GM10248 (cell line): Measurements from ENCODE around the gene SLC35E4.
A peak's percentile ranks its signal among the peaks of the same experiment; 100 is the strongest.

Experiments used
- CTCF ChIA-PET: fragments of 300-600 bp; sonication (Branson Sonifier 250); formaldehyde crosslinking; extraction: SDS; loops from one replicate; lab custom pipeline; 2021; ENCODE audit warnings: antibody characterized with exemption; lab: Yijun Ruan, JAX
- POLR2A ChIA-PET: fragments of 350-650 bp; sonication (Branson Sonifier 250); formaldehyde crosslinking; extraction: SDS; loops from one replicate; lab custom pipeline; 2020; ENCODE audit warnings: antibody characterized with exemption; lab: Yijun Ruan, JAX
- DNase-seq: peaks from one replicate; pipeline ENCODE4 v3.0.0; 2012; ENCODE audit errors: extremely low spot score
- TF ChIP-seq, protein P1 (sequence below): IDR thresholded peaks from 2 replicates; pipeline ENCODE4 v1.5.1; 2012; ENCODE audit warnings: mild to moderate bottlenecking, low read depth; ENCODE audit errors: extremely low read depth, missing control alignments, control extremely low read depth

SLC35E4 gene

DNA sequence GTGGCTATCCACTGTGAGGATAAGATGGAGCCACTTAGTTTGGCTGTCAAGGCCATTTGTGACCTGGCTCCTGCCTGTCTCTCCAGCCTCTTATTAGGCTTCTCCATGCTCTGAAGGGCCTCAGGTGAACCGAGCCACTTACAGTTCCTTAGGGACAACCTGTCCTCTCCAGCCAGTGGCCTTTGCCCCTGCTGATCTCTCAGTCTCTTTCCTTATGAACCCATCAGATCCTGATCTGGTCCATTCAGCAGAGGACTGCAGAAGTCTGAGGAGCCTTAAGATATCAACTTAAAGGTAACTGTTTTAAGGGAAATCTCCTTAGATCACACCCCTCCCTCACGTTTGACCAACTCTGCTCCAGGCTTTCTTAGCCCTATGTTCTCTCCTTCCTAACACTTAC, 29.7 kb downstream of the SLC35E4 start:
- CTCF ChIA-PET, result no interaction called here
- TF ChIP-seq, protein P1, sequence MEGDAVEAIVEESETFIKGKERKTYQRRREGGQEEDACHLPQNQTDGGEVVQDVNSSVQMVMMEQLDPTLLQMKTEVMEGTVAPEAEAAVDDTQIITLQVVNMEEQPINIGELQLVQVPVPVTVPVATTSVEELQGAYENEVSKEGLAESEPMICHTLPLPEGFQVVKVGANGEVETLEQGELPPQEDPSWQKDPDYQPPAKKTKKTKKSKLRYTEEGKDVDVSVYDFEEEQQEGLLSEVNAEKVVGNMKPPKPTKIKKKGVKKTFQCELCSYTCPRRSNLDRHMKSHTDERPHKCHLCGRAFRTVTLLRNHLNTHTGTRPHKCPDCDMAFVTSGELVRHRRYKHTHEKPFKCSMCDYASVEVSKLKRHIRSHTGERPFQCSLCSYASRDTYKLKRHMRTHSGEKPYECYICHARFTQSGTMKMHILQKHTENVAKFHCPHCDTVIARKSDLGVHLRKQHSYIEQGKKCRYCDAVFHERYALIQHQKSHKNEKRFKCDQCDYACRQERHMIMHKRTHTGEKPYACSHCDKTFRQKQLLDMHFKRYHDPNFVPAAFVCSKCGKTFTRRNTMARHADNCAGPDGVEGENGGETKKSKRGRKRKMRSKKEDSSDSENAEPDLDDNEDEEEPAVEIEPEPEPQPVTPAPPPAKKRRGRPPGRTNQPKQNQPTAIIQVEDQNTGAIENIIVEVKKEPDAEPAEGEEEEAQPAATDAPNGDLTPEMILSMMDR, result no peak
- DNase-seq, result no peak
- POLR2A ChIA-PET, result no interaction called here

DNA sequence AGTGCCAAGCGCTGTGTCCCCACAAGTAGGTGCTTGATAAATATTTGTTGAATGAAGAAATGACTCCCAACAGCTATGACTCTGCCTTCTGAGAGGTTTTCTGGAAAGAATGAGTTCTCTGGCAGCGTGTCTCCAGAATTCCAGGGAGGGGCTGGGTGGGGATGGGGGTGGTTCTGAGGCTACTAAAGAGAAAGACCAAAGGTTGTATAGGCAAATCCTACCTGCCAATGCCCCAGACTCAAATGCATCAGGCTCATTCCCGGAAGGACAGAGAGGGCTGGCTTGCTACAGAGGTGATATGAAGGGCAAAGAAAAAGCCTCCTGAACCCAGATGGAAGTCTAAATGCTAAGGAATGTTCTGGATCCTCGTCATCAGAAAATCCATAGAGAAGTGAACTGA, 30.2 kb downstream of the SLC35E4 start:
- CTCF ChIA-PET, result no interaction called here
- POLR2A ChIA-PET, result no interaction called here
- no peak for DNase-seq
- TF ChIP-seq, protein P1, result no peak

- TF ChIP-seq, protein P1, result no peak
- POLR2A ChIA-PET, result no interaction called here
These were observed 31.5 kb downstream of the SLC35E4 start for GRCh38 chr22:30667107-30667493.

GRCh38 chr22:30667494-30668385, 32.2 kb downstream of the SLC35E4 start, which contains the start of gene DUSP18:
Gene DUSP18, minus strand, starts transcription at chr22:30667875. Its CDS starts 3,872 bp downstream, at chr22:30664003.
- ChIA-PET POLR2A (no interaction called here), CTCF (interaction anchor here (1.0 to 2.5 kb wide), 4 partner anchors 8 to 88 kb away, joined by 3 to 11 read pairs (median 5); partner anchors contain the start of gene SLC35E4)
- peak; percentile 99 for DNase-seq
- TF ChIP-seq, protein P1, result peak; percentile 2

More at GRCh38 chr22:30667107-30667493, 31.5 kb downstream of the SLC35E4 start:
- DNase-seq, result no peak
- CTCF ChIA-PET, result interaction anchor here (1.0 to 2.5 kb wide), 4 partner anchors 8 to 88 kb away, joined by 3 to 11 read pairs (median 5); partner anchors contain the start of gene SLC35E4

DNA sequence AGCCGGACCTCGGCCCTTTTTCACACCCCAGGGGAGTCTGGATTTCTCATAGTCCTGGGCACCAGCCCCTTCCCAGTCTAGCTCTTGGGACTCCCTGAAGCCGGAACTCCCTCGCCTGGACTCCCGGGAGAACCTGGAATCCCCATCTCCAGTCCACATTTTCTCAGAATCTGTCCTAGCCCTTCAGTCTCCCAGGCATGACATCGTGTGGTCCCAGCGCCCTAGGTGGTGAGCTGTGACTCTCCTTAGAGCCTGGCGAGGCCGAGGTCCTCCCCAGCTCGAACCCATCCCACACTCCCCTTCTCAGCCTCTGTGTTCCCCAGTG, 32.8 kb downstream of the SLC35E4 start:
- ChIA-PET CTCF (interaction anchor here (1.8 to 2.5 kb wide), 3 partner anchors 34 to 87 kb away, joined by 3 to 11 read pairs (median 7); partner anchors contain the start of gene SLC35E4), POLR2A (no interaction called here)
- TF ChIP-seq, protein P1, result no peak
- no peak for DNase-seq

DNA sequence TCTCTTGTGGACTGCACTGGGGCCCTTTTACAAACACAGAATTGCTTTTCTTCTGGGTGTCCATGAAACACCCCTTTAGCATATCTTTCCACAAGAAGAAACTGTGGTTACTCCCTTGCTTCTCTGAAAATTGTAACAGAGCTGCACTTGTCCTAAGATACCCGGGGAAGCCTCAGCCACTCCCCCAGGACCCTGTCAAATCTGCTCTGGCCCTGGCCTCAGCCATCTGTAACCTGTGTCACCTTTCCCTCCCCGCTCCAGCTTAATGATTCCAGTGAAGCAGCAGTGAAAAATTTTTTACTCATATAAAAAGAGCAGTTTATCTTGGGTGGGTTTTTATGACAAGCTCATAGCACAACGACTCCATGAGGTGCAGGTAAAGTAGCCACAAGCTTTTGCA, 35.5 kb downstream of the SLC35E4 start:
- DNase-seq, result no peak
- ChIA-PET POLR2A (no interaction called here), CTCF (interaction anchor here (0.7 kb wide), 1 partner anchor 84 kb away, joined by 3 read pairs; no protein-coding TSS in a partner anchor)
- TF ChIP-seq, protein P1, result no peak
